ENCODE results near the gene SEC61B. TPM values are rescaled to one million over a fixed set of nuclear protein-coding genes. Genes with fewer than 3 reads are reported as not detected.

Gene SEC61B
- total RNA-seq, 3 donors from 2014 or later, result 81.5 to 122 (median 81.7) TPM

- no peaks in the 10 kb centered on the region for H3K36me3 ChIP-seq (ENCODE audit: low read depth)
- H3K9me3 ChIP-seq, result no peaks in the 10 kb centered on the region
- ATAC-seq (no peak), DNase-seq (no peak)
- H3K4me1 ChIP-seq (ENCODE audit: low read depth), result no peaks in the 10 kb centered on the region
- TF ChIP-seq, protein P1, sequence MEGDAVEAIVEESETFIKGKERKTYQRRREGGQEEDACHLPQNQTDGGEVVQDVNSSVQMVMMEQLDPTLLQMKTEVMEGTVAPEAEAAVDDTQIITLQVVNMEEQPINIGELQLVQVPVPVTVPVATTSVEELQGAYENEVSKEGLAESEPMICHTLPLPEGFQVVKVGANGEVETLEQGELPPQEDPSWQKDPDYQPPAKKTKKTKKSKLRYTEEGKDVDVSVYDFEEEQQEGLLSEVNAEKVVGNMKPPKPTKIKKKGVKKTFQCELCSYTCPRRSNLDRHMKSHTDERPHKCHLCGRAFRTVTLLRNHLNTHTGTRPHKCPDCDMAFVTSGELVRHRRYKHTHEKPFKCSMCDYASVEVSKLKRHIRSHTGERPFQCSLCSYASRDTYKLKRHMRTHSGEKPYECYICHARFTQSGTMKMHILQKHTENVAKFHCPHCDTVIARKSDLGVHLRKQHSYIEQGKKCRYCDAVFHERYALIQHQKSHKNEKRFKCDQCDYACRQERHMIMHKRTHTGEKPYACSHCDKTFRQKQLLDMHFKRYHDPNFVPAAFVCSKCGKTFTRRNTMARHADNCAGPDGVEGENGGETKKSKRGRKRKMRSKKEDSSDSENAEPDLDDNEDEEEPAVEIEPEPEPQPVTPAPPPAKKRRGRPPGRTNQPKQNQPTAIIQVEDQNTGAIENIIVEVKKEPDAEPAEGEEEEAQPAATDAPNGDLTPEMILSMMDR (IDR thresholded peaks at IDR 0.05), result no peak
- H3K4me3 ChIP-seq, result no peak overlapping the region
- intact Hi-C loops (cut with DNase I, micrococcal nuclease), result no loop called here
These were observed 16.2 kb downstream of the SEC61B start for GRCh38 chr9:99238331-99238730.

DNA sequence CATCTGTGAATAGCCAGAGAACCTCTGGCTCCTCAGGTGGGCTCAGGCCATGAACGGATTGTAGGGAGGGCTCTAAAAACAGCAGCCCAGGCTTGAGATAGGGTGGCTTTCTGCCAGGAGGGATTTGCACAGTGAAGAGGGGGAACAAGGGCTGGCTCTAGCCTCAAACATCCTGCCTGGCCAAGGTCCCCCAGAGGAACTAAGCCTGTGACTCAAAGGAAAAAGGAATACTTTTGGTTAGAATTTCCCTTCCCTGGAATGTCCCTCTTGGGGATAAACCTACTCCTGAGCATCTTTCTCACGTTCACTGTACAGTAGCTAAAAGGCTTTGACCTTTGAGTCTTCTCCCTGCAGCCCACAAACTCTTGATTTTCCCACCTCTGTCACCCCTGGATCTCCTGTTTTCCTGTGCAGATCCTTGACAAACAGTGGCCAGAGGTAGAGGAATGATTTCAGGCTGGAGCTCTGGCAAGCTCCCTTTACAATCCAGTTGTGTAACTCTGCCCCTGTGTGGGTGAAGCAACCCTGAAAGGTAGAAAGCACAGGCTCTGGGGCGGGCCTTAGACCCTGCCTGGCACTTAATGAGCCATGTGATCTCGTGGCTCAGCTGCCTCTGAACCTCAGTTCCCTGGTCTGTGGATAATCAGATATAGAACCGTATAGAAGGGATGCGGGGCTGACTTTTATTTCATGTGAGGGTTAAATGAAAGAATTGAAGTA is 17.4 kb downstream of the SEC61B start:
- Histone ChIP-seq H3K4me1 (ENCODE audit: low read depth) (no peaks in the 10 kb centered on the region), H3K4me3 (no peak overlapping the region), H3K36me3 (ENCODE audit: low read depth) (no peaks in the 10 kb centered on the region), H3K9me3 (no peaks in the 10 kb centered on the region)
- TF ChIP-seq, protein P1 (IDR thresholded peaks at IDR 0.05), result no peak
- ATAC-seq (no peak), DNase-seq (no peak)
- intact Hi-C loops (cut with DNase I, micrococcal nuclease), result no loop called here

- ATAC-seq (no peak), DNase-seq (no peak)
- intact Hi-C loops (cut with DNase I, micrococcal nuclease), result no loop called here
These were observed 19.0 kb downstream of the SEC61B start for GRCh38 chr9:99241106-99241505.

DNA sequence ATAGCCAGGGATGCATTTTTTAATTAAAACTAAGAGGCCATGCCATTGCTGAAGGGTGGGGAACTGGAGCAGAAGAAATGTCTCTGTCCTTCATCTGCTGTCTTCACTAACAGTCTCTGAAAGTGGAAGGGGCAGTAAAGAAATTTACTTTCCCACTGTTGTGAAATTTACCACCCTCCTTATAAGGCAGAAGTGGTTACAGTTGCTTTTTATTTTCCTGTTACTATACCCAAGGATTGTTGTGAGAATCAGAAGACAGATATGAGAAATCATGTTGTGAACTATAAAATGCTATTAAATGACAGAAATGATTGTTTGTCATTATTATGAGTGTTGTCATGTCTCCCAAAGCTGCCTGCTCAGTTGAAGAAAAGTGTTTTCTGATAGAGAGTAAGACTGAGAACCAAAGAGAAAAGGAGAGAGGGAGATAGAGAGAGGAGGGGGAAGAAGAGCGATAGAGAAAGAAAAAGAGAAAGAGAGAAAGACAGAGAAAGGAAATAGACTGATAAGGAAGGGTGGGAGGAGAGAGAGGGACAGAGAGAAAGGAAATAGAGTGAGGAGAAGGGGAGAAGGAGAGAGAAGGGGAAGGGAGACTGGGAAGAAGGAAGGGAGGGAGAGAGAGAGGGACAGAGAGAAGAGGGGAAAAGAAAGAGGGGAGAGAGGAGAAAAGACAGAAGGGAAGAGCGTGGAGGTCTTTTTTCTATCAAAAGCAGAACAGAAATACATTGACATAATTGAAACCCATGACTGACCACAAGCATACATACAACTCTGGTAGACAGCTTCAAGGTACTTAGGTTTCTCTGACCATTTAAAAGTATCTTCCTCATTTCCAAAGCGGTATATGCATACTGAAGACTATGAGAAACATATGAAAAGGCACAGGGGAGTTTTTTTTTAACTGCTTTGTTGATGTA is 22.5 kb downstream of the SEC61B start:
- Histone ChIP-seq H3K4me3 (no peak overlapping the region), H3K9me3 (no peaks in the 10 kb centered on the region), H3K36me3 (ENCODE audit: low read depth) (no peaks in the 10 kb centered on the region), H3K4me1 (ENCODE audit: low read depth) (no peaks in the 10 kb centered on the region)
- no peak for DNase-seq
- TF ChIP-seq, protein P1 (IDR thresholded peaks at IDR 0.05), result no peak
- ATAC-seq, result no peak
- intact Hi-C loops (cut with DNase I, micrococcal nuclease), result no loop called here

More at GRCh38 chr9:99241106-99241505, 19.0 kb downstream of the SEC61B start:
- no peak overlapping the region for H3K4me3 ChIP-seq
- H3K9me3 ChIP-seq, result no peaks in the 10 kb centered on the region
- TF ChIP-seq, protein P1 (IDR thresholded peaks at IDR 0.05), result no peak
- no peaks in the 10 kb centered on the region for H3K36me3 ChIP-seq (ENCODE audit: low read depth)
- no peaks in the 10 kb centered on the region for H3K4me1 ChIP-seq (ENCODE audit: low read depth)

DNA sequence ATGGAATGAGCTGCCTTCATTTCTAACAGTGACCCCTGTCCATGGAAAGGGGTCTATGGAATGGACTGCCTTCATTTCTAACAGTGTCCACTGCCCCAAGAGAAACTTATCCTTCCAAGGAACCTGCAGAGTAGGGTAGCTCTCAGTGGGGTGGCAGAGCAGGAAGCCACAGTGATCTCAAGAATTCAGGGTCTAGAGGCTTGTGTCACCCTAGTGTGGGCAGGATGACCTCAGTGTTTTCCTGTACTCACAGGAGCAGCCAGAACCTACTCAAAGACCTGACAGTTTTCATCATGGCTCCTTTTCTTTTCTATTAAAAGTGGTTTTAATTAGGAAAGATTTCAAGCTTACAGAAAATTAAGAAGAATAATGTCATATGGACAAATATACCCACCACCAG is 27.5 kb downstream of the SEC61B start:
- intact Hi-C loops (cut with DNase I, micrococcal nuclease), result no loop called here
- Histone ChIP-seq H3K36me3 (ENCODE audit: low read depth) (no peaks in the 10 kb centered on the region), H3K9me3 (no peaks in the 10 kb centered on the region), H3K4me3 (no peak overlapping the region), H3K4me1 (ENCODE audit: low read depth) (no peaks in the 10 kb centered on the region)
- no peak for DNase-seq
- no peak for ATAC-seq
- TF ChIP-seq, protein P1 (IDR thresholded peaks at IDR 0.05), result no peak

Measured in mucosa of descending colon (tissue), 3 donors.